Subcutaneous abdominal adipose tissue (tissue), 5 donors: Measurements from ENCODE around the gene PRKCE.
"Not testable (repeated sequence)": the region's sequence is repeated elsewhere in the genome, so short reads cannot be mapped to it uniquely, and the experiment has no call there.

ENCODE experiments used
- H3K27ac ChIP-seq: one replicate; pipeline ENCODE4 v1.7.0; 2013; ENCODE audit warnings: low read depth, mild to moderate bottlenecking, inconsistent platforms, low read length, moderate library complexity
- H3K27me3 ChIP-seq, 5 donors: one replicate each; pipeline ENCODE4 v1.7.0; 2013; ENCODE audit warnings: low read length in 5 of 5, inconsistent platforms in 1 of 5; ENCODE audit not compliant: control insufficient read depth in 5 of 5, insufficient read depth in 4 of 5
- H3K36me3 ChIP-seq, 5 donors: one replicate each; pipeline ENCODE4 v1.7.0; 2013; ENCODE audit warnings: low read length in 5 of 5; ENCODE audit not compliant: control insufficient read depth in 5 of 5, insufficient read depth in 5 of 5
- H3K4me1 ChIP-seq, 5 donors: one replicate each; pipeline ENCODE4 v1.7.0; 2013; ENCODE audit warnings: low read length in 5 of 5, mild to moderate bottlenecking in 3 of 5, moderate library complexity in 1 of 5; ENCODE audit not compliant: control insufficient read depth in 5 of 5, insufficient read depth in 5 of 5
- H3K4me3 ChIP-seq, 5 donors: one replicate each; pipeline ENCODE4 v1.7.0; 2013; ENCODE audit warnings: low read length in 5 of 5, low read depth in 1 of 5
- H3K9ac ChIP-seq, 5 donors: one replicate each; pipeline ENCODE4 v1.7.0; 2013; ENCODE audit warnings: low read length in 5 of 5, mild to moderate bottlenecking in 4 of 5, moderate library complexity in 3 of 5
- H3K9me3 ChIP-seq, 5 donors: one replicate each; pipeline ENCODE4 v1.7.0; 2013; ENCODE audit warnings: low read length in 5 of 5; ENCODE audit not compliant: control insufficient read depth in 5 of 5
- donor health status: healthy.
- donor health status: healthy.
- donor health status: healthy.
- donor health status: healthy.
- donor health status: healthy.

The PRKCE gene

DNA sequence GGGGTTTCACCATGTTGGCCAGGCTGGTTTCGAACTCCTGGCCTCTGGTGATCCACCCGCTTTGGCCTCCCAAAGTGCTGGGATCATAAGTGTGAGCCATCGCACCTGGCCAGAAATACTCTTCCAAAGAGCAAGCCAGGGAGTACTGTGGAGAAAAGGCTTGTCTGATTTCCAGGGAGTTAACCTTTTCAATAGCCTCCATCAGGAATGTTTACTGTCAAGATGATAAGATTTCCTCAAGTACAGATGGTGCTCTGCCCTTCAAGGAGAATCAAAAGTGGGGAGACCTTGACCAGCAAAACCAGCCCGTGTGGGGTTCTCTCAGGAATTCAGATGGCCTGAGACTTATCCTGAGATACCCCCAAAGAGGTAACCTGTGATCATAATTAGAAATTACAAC is 237.2 kb downstream of the PRKCE start:
- Histone ChIP-seq H3K36me3 (no peaks in the 10 kb centered on the region), H3K9me3 (no peaks in the 10 kb centered on the region), H3K4me1 (peaks cover 23 to 88% (median 78%) of the 10 kb centered on the region in 5 donors), H3K9ac (no peak overlapping the region), H3K4me3 (peak overlapping the region in 2 of 5 donors; percentile 4 to 25), H3K27me3 (no peaks in the 10 kb centered on the region), H3K27ac (peak overlapping the region; percentile 52)

DNA sequence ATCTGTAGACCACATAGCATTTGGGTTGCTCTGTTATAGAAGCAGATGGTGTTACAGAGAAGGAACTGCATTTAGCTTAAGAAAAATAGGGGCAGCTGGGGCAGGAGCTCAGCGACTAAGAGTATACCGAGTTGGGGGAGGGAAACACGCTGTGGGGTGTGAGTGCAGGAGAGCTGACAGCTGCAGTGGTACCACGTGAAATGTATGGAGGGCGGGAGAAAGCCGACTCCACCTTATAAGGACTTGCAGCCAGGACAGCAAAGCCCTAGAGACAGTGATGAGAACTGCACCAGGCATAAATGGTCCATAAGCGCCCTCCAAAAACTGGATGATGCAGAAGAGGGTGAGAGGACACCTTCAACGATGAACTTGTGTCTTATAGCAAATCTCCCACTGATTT is 237.6 kb downstream of the PRKCE start:
- Histone ChIP-seq H3K4me1 (peaks cover 19 to 84% (median 74%) of the 10 kb centered on the region in 5 donors), H3K9me3 (no peaks in the 10 kb centered on the region), H3K9ac (no peak overlapping the region), H3K4me3 (peak overlapping the region in 3 of 5 donors; percentile 4 to 25 (median 11)), H3K36me3 (no peaks in the 10 kb centered on the region), H3K27me3 (no peaks in the 10 kb centered on the region), H3K27ac (peak overlapping the region; percentile 52)

DNA sequence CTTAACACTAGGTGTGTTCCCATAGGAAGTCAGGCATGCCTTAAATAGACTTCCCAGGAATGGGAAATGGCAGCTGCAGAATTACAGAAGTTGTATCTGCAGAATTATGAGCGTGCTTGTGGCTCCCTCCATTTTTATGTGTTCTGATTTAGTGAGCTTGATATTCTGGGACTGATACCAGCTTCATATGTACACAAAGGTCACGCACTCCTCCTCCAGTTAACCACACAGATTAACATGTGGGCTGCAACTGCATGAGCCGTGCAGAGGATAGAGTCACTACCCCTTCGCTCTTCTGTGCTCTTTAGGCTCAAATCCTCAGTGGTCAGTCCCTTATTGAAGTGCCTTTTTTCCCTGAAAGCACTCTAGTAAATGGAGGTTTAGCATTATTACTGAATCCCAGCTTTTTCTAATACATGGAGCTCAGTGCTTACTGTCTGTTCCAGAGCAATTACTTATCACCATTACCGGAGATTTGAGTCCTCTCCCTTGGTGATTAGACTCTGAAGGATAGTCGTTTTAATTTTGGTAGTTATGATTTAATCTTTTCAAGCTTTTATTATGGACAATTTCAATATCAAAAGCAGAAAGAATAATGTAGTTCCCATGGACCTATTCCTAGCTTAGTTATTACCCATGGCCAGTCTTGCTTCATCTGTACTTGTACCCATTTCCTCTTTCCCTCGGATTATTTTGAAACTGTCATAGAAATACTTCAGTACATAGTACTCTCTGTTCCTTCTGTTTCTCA is 238.3 kb downstream of the PRKCE start:
- Histone ChIP-seq H3K36me3 (no peaks in the 10 kb centered on the region), H3K4me3 (peak overlapping the region in 1 of 5 donors; percentile 22), H3K27me3 (no peaks in the 10 kb centered on the region), H3K9me3 (no peaks in the 10 kb centered on the region), H3K9ac (peak overlapping the region in 2 of 5 donors; percentile 19 to 31), H3K4me1 (peaks cover 18 to 77% (median 68%) of the 10 kb centered on the region in 5 donors), H3K27ac (peak overlapping the region; percentile 62)

DNA sequence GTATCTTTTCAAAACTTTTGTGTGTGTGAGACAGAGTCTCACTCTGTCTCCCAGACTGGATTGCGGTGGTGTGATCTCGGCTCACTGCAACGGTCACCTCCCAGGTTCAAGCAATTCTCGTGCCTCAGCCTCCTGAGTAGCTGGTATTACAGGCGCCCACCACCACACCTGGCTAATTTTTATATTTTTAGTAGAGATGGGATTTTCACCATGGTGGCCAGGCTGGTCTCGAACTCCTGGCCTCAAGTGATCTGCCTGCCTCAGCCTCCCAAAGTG is 238.8 kb downstream of the PRKCE start:
- peak overlapping the region; percentile 62 for H3K27ac ChIP-seq
- H3K4me3 ChIP-seq, H3K9me3 ChIP-seq, H3K36me3 ChIP-seq, H3K9ac ChIP-seq, H3K27me3 ChIP-seq: not testable (repeated sequence)
- peaks cover 18 to 73% (median 65%) of the 10 kb centered on the region in 5 donors for H3K4me1 ChIP-seq

DNA sequence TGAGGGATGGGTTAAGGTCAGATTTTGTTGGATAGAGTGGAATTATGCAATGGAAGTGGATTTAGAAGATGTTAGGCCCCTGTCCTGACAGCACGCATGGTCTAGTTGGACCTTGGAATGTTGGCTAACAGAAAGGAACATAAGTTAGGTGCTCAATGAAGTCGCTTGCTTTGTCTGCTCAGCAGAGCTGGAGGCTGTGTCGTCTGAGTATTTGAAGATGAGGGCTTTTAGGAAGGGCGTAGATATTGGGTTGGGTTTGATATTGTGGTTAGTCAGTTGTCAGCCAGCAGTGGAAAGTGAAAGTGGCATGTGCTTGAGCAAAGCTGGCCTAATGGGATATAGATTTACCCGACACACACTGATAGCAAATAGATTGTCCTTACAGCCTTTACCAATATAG is 239.3 kb downstream of the PRKCE start:
- H3K27ac ChIP-seq, result peak overlapping the region; percentile 62
- H3K4me3 ChIP-seq, result no peak overlapping the region
- peaks cover 19 to 72% (median 64%) of the 10 kb centered on the region in 5 donors for H3K4me1 ChIP-seq
- H3K27me3 ChIP-seq, result no peaks in the 10 kb centered on the region
- H3K36me3 ChIP-seq, result no peaks in the 10 kb centered on the region
- no peaks in the 10 kb centered on the region for H3K9me3 ChIP-seq
- no peak overlapping the region for H3K9ac ChIP-seq

DNA sequence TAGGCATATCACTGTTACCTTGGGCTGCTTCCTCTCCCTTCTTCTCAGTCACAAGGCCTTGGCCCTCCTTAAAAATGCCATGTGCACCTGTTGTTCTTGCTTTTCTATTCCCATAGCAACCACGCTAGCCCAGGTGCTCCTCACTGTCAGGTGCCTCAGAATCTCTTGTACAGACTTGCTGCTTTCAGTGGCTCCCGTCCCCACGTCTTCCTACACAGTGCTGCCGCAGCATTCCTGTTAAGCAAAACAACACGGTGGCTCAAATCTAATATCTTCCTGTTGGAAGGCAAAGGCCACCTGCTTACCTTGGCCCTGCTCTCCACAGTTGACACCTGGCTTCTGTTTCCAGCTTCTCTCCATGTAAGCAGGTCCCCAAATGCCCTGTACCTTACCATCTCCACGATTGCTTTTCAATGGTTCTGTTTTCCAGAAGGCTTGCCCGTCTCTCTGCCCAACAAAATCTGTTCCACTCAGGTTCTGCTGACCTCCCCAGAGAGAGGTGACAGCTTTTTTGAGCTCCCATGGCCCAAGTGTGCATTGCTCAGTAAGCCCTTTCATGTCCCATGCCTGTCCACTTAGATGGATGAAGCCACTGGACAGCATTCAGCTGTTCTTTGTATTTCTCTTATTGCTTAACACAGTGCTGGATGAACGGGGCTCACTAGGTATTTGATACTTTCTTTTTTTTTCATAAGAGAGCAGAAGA is 240.4 kb downstream of the PRKCE start:
- H3K27me3 ChIP-seq, result no peaks in the 10 kb centered on the region
- no peaks in the 10 kb centered on the region for H3K9me3 ChIP-seq
- H3K4me3 ChIP-seq, result no peak overlapping the region
- no peaks in the 10 kb centered on the region for H3K36me3 ChIP-seq
- no peak overlapping the region for H3K9ac ChIP-seq
- H3K27ac ChIP-seq, result peak overlapping the region; percentile 37
- peaks cover 21 to 75% (median 71%) of the 10 kb centered on the region in 5 donors for H3K4me1 ChIP-seq

DNA sequence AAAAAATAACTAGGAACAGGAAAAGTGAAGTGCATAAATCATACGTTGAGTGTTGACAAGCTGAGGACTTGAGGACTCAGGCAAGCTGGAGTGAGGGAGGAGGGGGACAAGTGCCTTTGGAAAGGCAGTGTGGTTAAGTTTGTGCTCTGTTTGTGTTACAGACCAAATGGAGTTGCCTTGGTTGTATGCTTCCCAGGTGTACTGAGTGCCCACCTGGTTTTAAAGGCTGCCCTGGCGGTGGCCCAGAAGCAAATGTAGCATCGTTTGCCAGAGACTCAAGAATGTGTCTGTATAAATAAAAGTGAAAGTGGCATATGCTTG is 240.9 kb downstream of the PRKCE start:
- H3K27ac ChIP-seq, result peak overlapping the region; percentile 37
- H3K36me3 ChIP-seq, result no peaks in the 10 kb centered on the region
- no peaks in the 10 kb centered on the region for H3K27me3 ChIP-seq
- H3K4me3 ChIP-seq, result peak overlapping the region in 1 of 5 donors; percentile 17
- H3K9ac ChIP-seq, result no peak overlapping the region
- peaks cover 21 to 77% (median 70%) of the 10 kb centered on the region in 5 donors for H3K4me1 ChIP-seq
- H3K9me3 ChIP-seq, result no peaks in the 10 kb centered on the region

DNA sequence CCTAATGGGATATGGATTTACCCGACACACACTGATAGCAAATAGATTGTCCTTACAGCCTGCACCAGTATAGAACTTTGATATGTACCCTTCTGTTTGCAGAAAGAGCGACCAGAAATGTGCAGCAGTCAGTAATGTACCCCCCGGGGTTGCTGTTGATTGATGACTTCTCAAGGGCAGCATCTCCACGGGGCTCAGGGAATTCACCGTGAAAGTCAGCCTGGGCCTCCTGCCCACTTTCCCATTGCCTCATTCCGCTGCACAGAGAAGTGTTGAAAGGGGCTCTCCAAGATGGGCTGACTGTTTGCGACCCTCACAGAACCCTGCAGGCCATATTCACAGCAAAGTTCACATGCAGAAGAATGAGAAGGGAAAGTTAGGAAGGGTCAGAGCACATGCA is 241.3 kb downstream of the PRKCE start:
- Histone ChIP-seq H3K9ac (no peak overlapping the region), H3K4me3 (peak overlapping the region in 1 of 5 donors; percentile 17), H3K27ac (peak overlapping the region; percentile 37), H3K4me1 (peaks cover 21 to 78% (median 67%) of the 10 kb centered on the region in 5 donors), H3K9me3 (no peaks in the 10 kb centered on the region), H3K27me3 (no peaks in the 10 kb centered on the region), H3K36me3 (no peaks in the 10 kb centered on the region)

DNA sequence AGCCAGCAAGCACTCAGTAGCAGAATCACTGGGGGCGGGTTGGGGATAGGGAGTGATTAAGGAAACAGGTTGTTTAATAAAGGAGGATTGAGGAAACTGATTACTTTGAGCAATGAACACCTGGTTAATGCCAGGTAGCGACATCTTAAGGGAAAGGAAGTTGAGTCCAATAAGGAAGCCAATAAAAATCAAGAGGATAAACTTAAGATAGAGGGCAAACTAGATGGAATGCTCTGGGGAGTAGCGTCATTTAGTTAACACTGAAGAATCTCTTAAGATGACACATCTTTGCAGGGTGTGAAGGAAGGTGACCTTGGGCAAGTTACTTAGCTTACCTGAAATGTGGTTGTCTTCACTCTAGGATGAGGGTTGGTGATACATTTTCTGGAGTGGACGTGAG is 242.7 kb downstream of the PRKCE start:
- Histone ChIP-seq H3K9me3 (no peaks in the 10 kb centered on the region), H3K4me1 (peaks cover 19 to 72% (median 64%) of the 10 kb centered on the region in 5 donors), H3K27me3 (no peaks in the 10 kb centered on the region), H3K9ac (no peak overlapping the region), H3K36me3 (no peaks in the 10 kb centered on the region), H3K4me3 (no peak overlapping the region), H3K27ac (no peak overlapping the region)

DNA sequence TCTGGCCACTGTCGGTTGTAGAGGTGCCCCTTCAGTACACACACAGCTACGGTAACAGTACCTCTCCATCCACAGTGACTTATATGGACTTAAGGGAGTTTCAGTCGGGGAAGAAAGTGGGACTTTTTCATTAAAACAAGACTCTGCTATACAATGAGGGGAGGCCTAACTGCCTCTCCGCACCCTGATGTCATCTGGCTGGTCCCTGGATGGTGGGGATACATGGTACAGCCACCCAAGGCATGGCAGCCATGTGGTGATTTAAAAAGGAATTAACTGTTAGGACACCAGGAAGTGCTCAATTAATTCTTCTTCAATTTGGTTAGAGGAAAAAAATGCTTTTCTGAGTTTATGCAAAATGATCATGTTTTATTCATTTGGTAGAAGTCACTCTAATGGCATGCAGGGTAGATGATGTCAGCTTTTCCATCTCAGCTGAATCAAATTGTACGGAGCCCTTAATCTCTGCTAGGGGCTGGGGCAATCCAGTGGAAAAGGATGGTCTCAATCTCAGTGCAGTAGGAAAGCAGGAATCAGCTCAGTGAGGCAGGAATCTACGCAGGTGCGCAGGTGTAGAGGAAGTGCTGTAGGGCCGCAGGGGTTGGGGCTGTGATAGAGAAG is 243.9 kb downstream of the PRKCE start:
- Histone ChIP-seq H3K27ac (no peak overlapping the region), H3K9me3 (no peaks in the 10 kb centered on the region), H3K27me3 (no peaks in the 10 kb centered on the region), H3K4me3 (no peak overlapping the region), H3K9ac (no peak overlapping the region), H3K36me3 (no peaks in the 10 kb centered on the region), H3K4me1 (peaks cover 15 to 63% (median 57%) of the 10 kb centered on the region in 5 donors)
